HL-60 (cell line): ENCODE data around the gene ATP10D.

Experiments
- DNase-seq, 2 experiments: peaks; one replicate each; pipeline ENCODE4 v3.0.0-alpha.2; 2010 to 2020; ENCODE audit warnings: low read depth in 1 of 2, low spot score in 1 of 2
- H3K27ac ChIP-seq: fragments of 250-450 bp; sonication (Bioruptor Pico); replicated peaks from 2 replicates; pipeline ENCODE4 v1.5.1; 2020; ENCODE audit warnings: mild to moderate bottlenecking, moderate library complexity
- H3K27me3 ChIP-seq: fragments of 250-450 bp; sonication (Bioruptor Pico); 2 replicates; pipeline ENCODE4 v1.5.1; 2021; ENCODE audit warnings: mild to moderate bottlenecking, moderate library complexity; ENCODE audit not compliant: insufficient read depth, poor library complexity, severe bottlenecking
- H3K4me3 ChIP-seq: replicated peaks from 2 replicates; pipeline ENCODE4 v1.5.1; 2011; ENCODE audit warnings: mild to moderate bottlenecking, control low read depth, low read length; ENCODE audit not compliant: insufficient read depth
- GABPA ChIP-seq: IDR thresholded peaks from 2 replicates; pipeline ENCODE4 v1.6.1; 2012; ENCODE audit warnings: low read depth
- POLR2AphosphoS5 ChIP-seq: IDR thresholded peaks from 2 replicates; pipeline ENCODE4 v1.6.1; 2012; ENCODE audit warnings: low read depth
- SPI1 ChIP-seq: IDR thresholded peaks from 2 replicates; pipeline ENCODE4 v1.6.1; 2012; ENCODE audit warnings: low read depth, mild to moderate bottlenecking, borderline replicate concordance
- TF ChIP-seq, protein P1 (sequence below): IDR thresholded peaks from one replicate; pipeline ENCODE4 v1.5.1; 2011; ENCODE audit warnings: low read length, control low read depth, inconsistent platforms; ENCODE audit not compliant: insufficient read depth
- TF ChIP-seq, protein P2 (sequence below): IDR thresholded peaks from 2 replicates; pipeline ENCODE4 v1.6.1; 2012; ENCODE audit warnings: low read depth; ENCODE audit not compliant: insufficient replicate concordance

Gene ATP10D

DNA sequence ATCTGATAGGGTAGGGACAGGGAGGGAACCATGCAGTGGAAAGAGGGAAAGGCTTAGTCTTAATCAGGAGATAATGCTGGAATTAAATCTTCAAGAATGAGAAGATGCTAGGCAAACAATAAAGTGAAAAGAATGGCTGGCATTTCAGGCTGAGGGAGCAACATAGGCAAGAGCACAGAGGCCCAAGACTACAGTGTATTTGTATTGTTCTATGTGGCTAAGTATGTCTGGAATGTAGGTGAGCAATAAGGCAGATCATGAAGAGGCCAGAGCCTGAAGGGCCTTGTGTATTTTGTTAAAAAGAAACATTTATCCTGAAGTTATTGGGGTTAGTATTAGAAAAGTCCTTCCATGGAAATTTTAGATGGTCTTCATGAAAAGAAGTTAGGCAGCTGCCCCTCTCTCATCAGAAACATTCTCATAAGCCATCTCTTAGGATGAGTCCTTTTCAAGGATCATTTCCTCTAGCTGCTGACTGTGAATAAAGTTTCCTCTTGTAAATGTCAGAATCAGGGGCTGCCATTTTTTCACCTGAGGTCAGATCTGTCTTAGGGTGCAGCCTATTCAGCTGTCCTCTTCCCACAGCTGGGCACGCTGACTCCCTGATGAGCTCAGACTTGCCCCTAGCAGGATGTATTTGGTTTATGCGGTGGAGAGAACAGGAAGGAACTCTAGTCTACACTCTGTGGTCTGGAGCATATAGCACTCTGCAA, 46.3 kb downstream of the ATP10D start:
- peak; percentile 28 to 87 for DNase-seq
- TF ChIP-seq POLR2AphosphoS5 (peak; percentile 94), GABPA (no peak; the same call in 1 of the 2 replicates), SPI1 (peak; percentile 60; the same call in 1 of the 2 replicates)
- Histone ChIP-seq H3K27ac (no peak overlapping the region), H3K4me3 (no peak overlapping the region), H3K27me3 (no peaks in the 10 kb centered on the region)

DNA sequence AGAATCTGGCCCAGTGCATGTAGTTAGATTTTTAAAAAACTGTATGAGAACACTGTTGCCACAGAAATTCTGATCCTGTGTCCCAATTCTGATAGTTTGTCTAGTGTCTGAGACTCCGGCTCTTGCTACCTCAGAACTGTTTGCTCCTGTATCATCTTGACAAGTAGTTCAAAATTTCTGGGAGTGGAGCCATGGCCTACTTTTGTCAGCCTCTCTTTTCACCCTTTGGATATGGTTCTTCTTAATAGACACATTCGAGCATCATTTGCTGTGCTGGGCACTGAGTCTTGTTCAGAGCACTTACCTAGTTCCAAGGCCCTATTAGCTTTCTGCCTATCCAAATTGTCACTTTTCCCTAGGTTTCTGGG, 46.9 kb downstream of the ATP10D start:
- TF ChIP-seq, protein P1, sequence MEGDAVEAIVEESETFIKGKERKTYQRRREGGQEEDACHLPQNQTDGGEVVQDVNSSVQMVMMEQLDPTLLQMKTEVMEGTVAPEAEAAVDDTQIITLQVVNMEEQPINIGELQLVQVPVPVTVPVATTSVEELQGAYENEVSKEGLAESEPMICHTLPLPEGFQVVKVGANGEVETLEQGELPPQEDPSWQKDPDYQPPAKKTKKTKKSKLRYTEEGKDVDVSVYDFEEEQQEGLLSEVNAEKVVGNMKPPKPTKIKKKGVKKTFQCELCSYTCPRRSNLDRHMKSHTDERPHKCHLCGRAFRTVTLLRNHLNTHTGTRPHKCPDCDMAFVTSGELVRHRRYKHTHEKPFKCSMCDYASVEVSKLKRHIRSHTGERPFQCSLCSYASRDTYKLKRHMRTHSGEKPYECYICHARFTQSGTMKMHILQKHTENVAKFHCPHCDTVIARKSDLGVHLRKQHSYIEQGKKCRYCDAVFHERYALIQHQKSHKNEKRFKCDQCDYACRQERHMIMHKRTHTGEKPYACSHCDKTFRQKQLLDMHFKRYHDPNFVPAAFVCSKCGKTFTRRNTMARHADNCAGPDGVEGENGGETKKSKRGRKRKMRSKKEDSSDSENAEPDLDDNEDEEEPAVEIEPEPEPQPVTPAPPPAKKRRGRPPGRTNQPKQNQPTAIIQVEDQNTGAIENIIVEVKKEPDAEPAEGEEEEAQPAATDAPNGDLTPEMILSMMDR: no peak
- no peak for TF ChIP-seq SPI1
- TF ChIP-seq POLR2AphosphoS5: no peak
- TF ChIP-seq GABPA: no peak
- TF ChIP-seq, protein P2, sequence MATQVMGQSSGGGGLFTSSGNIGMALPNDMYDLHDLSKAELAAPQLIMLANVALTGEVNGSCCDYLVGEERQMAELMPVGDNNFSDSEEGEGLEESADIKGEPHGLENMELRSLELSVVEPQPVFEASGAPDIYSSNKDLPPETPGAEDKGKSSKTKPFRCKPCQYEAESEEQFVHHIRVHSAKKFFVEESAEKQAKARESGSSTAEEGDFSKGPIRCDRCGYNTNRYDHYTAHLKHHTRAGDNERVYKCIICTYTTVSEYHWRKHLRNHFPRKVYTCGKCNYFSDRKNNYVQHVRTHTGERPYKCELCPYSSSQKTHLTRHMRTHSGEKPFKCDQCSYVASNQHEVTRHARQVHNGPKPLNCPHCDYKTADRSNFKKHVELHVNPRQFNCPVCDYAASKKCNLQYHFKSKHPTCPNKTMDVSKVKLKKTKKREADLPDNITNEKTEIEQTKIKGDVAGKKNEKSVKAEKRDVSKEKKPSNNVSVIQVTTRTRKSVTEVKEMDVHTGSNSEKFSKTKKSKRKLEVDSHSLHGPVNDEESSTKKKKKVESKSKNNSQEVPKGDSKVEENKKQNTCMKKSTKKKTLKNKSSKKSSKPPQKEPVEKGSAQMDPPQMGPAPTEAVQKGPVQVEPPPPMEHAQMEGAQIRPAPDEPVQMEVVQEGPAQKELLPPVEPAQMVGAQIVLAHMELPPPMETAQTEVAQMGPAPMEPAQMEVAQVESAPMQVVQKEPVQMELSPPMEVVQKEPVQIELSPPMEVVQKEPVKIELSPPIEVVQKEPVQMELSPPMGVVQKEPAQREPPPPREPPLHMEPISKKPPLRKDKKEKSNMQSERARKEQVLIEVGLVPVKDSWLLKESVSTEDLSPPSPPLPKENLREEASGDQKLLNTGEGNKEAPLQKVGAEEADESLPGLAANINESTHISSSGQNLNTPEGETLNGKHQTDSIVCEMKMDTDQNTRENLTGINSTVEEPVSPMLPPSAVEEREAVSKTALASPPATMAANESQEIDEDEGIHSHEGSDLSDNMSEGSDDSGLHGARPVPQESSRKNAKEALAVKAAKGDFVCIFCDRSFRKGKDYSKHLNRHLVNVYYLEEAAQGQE: no peak
- no peak for DNase-seq
- H3K4me3 ChIP-seq: no peak overlapping the region
- H3K27me3 ChIP-seq: no peaks in the 10 kb centered on the region
- no peak overlapping the region for H3K27ac ChIP-seq

DNA sequence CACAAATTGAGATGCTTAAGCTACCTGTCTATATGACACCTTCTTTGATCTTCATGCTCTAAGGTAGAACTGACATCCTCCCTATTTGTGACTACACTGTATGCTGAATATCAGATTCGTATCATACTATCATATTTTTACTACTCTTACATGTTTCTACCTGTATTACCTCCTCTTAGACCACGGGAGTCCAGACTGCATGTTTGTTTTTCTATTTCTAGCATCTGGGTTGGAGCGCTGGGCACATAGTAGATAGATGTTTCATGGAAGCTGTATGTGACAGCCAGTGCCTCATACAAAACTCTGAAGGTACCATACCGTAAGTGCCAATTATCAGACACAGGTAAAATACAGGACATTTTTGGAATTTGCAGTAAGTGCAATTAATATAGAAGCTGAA, 47.6 kb downstream of the ATP10D start:
- no peak for TF ChIP-seq SPI1
- TF ChIP-seq, protein P2: no peak
- TF ChIP-seq POLR2AphosphoS5: no peak
- no peak for TF ChIP-seq GABPA
- TF ChIP-seq, protein P1: no peak
- Histone ChIP-seq H3K4me3 (no peak overlapping the region), H3K27ac (no peak overlapping the region), H3K27me3 (no peaks in the 10 kb centered on the region)
- no peak for DNase-seq

DNA sequence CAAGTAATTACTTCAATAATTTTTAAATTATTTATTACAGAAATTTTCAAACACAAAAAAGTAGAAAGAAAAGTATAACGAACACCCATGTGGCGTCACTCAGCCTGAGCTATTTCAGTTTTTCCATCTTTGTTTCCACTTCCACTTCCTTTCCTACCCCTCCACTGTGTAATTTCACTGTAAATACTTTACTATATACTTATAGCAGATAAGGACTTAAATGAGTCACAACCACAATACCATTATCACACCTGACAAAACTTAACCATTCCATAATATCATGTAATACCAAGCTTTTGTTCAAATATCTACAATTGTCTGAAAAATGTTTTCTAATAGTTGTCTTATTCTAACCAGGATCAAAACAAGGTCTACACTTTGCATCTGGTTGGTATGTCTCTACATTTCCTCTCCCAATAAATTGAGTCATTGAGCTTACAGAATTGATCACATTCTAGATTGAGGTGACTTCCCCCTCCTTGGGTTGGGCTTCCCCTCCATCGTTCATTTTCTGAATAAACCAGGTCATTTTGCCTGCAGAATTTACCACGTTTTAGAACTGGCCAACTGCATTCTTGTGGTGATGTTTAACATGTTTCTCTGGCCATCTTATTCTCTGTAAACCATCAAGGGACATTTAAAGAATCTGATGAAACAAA, 48.7 kb downstream of the ATP10D start:
- TF ChIP-seq, protein P1: no peak
- TF ChIP-seq GABPA (no peak), POLR2AphosphoS5 (no peak), SPI1 (no peak)
- TF ChIP-seq, protein P2: no peak
- no peak overlapping the region for H3K4me3 ChIP-seq
- H3K27ac ChIP-seq: no peak overlapping the region
- no peak for DNase-seq
- no peaks in the 10 kb centered on the region for H3K27me3 ChIP-seq
